Inferior parietal cortex (tissue), 1 donor: ENCODE measurements around the gene PIK3R5.
"Not testable (repeated sequence)": the region's sequence is repeated elsewhere in the genome, so short reads cannot be mapped to it uniquely, and the experiment has no call there.

ENCODE experiments used
- DNase-seq: peaks from one replicate; pipeline ENCODE4 v3.0.0-alpha.2; 2016; ENCODE audit errors: extremely low spot score

PIK3R5 gene

GRCh38 chr17:8986295-8986694 is 20.8 kb upstream of the PIK3R5 start:
- no peak for DNase-seq

- no peak for DNase-seq
Measured at GRCh38 chr17:8985054-8985701, 19.7 kb upstream of the PIK3R5 start.

DNA sequence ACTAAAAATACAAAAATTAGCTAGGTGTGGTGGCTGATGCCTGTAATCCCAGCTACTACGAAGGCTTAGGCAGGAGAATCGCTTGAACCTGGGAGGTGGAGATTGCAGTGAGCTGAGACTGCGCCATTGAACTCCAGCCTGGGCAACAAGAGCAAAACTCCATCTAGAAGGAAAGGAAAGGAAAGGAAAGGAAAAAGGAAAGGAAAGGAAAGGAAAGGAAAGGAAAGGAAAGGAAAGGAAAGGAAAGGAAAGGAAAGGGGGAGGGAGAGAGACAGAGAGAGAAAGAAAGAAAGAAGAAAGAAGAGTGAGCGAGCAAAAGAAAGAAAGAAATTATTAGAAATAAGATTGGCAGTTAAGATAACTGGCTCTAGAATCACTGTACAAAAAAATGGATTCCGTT is 18.7 kb upstream of the PIK3R5 start:
- not testable (repeated sequence) for DNase-seq

DNA sequence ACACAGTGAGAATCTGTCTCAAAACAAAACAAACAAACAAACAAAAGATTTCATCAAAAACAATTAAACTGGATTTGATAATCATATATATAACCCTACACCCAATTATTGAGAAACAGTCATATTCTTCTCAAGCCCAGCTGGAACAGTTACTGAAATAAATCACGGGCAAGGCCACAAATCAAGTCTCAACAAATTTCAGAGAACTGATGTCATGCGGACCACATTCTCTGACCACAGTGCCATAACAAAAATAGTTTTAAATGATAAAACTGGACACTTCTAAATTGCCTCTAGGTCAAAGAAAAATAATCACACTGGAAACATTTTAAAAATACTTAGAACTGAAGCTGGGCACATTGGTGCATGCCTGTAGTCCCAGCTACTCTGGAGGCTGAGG is 15.9 kb upstream of the PIK3R5 start:
- DNase-seq = no peak

DNA sequence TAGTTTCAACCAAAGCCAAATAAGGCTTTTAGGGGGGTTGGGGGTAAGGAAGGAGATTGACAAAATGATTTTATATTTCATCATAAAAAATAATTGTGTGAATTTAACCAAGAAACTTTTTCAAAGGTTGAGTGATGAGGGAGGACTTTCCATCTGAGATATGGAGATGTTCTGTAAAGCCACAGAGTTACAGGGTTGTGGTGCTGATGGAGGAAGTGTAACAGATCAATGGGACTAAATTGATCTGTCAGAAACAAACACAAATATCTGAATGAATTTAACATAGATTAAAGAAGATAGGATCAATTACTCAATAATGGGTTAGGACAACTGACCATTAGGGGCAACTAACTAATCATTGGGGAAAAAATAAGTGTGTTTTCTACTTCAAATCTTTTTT is 14.2 kb upstream of the PIK3R5 start:
- no peak for DNase-seq

DNA sequence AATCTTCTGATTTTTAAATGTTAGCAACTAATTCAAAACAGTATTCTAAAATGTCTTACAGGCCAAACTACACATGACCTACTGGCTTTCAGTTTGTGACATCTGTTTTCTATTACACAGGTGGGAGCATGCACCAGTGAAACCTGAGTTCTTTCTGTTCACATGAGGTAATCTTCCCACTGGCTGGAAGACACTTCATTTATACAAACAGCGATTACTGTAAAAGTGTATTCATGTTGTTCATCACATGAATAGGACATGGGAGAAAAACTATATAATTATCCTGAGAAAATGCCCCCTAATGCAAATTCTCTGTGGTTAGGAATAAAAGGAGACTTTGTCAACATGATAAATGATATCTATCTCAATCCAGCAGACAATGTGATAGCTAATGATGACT is 11.1 kb upstream of the PIK3R5 start:
- no peak for DNase-seq

DNA sequence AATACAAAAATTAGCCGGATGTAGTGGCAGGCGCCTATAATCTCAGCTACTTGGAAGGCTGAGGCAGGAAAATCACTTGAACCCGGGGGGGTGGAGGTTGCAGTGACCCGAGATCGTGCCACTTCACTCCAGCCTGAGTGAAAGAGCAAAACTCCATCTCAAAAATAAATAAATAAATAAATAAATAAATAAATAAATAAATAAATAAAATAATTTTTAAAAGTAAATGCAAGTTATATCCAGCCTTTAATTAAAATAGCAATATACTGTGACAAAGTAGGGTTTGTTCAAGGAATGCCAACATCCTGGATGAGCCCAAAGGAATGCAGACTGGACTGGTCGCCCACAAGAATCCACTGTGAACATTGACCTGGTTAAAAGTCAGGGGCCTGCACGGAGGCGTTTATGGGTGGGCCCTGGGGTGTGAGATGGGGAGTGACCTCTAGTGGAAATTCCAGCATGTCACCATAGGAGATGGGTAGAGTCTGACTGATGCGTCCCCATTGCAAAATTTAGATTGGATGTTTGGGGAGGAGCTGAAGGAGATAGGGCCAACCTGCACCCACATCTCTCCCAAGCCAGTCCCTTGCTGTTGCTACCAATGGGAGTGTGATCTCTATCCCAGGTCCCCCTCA is 9.7 kb upstream of the PIK3R5 start:
- no peak for DNase-seq

GRCh38 chr17:8969901-8970300 is 4.4 kb upstream of the PIK3R5 start:
- DNase-seq = no peak

DNA sequence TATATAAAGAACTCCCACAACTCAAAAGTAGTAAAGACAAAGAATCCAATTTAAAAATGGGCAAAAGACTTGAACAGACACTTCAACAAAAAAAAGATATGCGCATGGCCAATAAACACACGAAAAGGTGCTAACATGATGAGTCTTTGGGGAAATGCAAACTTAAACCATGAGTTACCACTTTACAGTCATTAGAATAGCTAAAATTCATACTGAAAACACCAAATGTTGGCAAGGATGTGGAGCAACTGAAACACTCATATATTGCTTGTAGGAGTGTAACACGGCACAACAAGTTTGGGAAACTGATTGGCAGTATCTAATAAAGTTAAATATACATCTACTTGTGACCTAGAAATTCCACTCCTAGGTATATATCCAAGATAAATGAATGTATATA is 3.0 kb upstream of the PIK3R5 start:
- no peak for DNase-seq

DNA sequence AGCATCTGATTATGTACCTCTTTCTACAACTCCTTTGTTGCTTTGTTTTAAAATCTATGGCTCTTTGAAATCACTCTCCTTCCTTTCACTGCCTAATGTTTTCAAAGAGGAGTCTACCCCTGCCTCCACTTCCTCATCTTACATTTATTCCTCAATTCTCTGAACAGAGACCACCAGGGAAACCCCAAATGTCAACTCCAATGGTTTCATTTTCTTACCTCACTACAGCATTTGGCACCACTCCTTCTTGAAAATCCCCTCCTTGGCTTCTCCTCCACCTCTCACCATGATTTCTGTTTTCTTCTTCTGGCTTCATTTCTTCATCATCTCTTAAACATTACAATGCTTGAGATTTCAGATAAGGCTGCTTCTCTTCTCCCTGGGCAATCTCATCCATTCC is 2.4 kb upstream of the PIK3R5 start:
- DNase-seq = no peak

DNA sequence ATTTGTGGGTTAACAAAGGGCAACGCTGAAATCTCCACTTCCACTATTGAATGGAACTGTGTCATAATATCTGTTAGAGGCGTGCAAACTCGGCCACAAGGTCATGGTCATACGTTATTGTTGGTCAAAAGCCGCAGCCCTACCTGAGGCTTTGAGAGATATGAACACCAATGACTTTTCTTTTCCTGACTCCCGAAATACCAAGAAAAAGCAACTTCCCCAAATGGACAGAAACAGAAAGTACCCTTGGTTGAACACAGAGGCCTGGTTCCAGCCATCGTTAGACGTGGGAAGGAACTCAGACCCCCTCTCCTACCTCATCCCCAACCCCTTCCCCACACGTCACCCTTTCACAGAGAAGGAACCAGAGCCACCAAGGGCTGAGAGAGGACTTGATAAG is 1.4 kb upstream of the PIK3R5 start:
- DNase-seq = no peak

GRCh38 chr17:8964801-8965393 is 610 bp downstream of the PIK3R5 start:
- DNase-seq = no peak

GRCh38 chr17:8963647-8964258 is 1.8 kb downstream of the PIK3R5 start:
- DNase-seq = no peak

- DNase-seq = no peak
Measured at GRCh38 chr17:8963014-8963413, 2.5 kb downstream of the PIK3R5 start.

DNA sequence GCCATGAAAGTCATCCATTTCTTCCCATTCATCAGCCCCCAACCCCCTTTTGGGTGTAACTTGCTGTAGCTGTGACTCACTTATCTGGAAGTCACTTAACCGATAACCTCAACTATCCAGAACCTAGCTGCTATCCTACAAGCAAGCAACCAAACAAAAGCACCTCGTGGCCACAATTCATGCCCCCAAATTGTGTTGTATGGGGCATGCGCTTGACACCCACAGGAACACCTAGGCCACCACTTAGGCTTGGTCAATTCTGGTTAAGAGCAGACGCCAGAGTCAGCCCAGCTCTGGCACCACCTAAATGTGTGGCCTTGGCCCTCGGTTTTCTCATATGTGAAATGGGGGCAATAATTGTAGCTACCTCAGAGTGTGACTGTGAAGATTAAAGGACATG is 3.7 kb downstream of the PIK3R5 start:
- no peak for DNase-seq

- no peak for DNase-seq
Measured at GRCh38 chr17:8960325-8961140, 5.0 kb downstream of the PIK3R5 start.

DNA sequence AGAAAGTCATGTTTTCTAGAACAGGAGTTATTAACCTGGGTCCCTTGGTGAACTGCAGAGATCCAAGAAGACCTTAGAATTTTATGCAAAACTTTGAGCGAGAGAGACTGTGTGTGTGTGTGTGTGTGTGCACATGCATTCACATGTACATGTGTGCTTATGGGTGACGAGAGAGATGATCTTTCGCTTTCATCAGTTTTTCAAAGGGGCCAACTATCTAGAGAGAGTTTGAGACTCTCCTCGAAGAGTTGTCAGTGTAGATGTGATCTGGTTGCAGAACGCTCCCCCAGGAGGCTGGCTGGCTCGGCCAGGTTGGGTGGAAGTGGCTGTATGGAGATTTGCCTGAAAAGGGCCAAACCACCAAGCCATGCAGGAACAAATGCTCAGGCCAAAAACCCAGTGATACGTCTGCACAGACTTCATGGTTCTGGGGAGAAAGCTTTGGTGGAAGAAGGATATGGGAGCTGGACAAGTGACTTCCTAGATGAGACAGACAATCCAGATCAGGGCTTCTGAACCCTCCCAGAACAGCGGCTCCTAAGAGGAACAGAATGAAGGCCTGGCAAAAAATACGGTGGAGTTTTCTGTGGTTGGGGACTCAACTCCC is 6.1 kb downstream of the PIK3R5 start:
- DNase-seq = no peak

DNA sequence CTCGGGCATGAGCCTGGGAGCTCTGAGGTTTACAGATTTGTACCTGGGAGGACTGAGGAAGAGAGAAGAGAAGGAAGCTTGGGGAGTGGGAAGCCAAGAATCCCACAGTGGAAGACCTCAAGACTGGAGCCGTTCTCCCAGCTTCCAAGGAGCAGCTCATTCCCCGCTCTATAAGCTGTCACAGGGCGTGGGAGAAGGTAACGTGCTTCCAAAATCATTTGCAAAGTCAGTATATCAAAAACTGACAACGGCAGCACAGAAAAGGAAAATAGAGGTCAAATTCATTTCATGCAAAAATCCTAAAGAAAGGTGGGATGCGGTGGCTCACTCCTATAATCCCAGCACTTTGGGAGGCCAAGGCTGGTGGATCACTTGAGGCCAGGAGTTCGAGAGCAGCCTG is 7.8 kb downstream of the PIK3R5 start:
- DNase-seq = no peak

DNA sequence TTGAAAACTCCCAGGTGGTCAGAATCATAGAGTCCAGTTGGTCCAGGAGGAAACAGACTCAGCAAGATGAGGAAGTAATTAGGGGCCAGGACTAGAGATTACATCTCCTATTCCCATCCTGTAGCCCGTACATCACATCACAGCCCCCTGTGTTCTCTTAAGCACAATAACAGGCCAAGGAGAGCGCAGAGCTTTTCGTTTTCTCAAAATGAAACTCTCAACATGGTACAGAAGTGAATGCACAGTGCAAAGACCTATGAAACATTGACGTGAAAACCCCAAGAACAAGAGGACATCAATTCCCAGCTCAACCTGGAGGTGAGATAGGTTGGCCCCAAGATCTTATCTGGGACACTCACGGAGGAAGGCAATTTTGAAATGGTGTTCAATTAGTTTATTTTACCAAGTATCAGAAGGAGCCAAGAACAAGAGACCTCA is 9.0 kb downstream of the PIK3R5 start:
- DNase-seq = no peak

GRCh38 chr17:8955021-8955959 is 10.2 kb downstream of the PIK3R5 start:
- peak; percentile 9 for DNase-seq

DNA sequence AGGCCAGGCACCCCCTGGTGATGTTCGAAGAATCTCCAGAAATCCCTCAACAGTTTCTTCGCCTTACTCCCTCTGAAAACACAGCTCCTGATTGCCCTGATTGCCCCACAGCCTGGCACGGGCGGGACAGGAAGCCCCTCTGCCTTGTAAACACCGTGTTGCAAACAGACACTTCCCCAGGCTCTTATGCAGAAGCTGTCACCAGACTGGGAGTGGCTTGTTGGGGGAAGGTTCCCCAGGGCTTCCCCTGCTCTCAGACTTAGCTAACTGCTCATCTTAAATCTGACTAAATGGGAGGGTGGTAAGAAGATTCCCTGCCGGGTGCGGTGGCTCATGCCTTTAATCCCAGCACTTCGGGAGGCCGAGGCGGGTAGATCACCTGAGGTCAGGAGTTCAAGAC is 11.2 kb downstream of the PIK3R5 start:
- DNase-seq = peak; percentile 9
